IMR-90 (cell line): Measurements from ENCODE around the gene FRMD6. TPM values are rescaled to one million over a fixed set of nuclear protein-coding genes. Genes with fewer than 3 reads are reported as not detected.

ENCODE experiments used
- ATAC-seq: fragments of 200-7000 bp; cut with Tn5 transposase; 2 replicates; pipeline ENCODE4 v1.9.1; 2020; ENCODE audit warnings: low read depth, mild to moderate bottlenecking, moderate library complexity
- BruUV-seq: library from RNA; stranded (reverse); fragments of 400-500 nt; replicated peaks from 2 replicates; lab custom pipeline; 2021; lab: Mats Ljungman, UMichigan
- CTCF ChIA-PET: fragments of 300-600 bp; formaldehyde crosslinking; extraction: SDS; loops from one replicate; lab custom pipeline; 2021; ENCODE audit warnings: antibody characterized with exemption; lab: Yijun Ruan, JAX
- POLR2A ChIA-PET: fragments of 300-600 bp; sonication (Branson Sonifier 250); formaldehyde crosslinking; loops from one replicate; lab custom pipeline; 2022; ENCODE audit warnings: antibody characterized with exemption; ENCODE audit not compliant: unreplicated experiment; lab: Charles Lee
- DNase-seq: peaks from one replicate; pipeline ENCODE4 v3.0.0; 2013
- H2AFZ ChIP-seq: replicated peaks from 2 replicates; pipeline ENCODE3; 2013; ENCODE audit warnings: low read length, mild to moderate bottlenecking; ENCODE audit not compliant: poor library complexity
- H2AK5ac ChIP-seq: 2 replicates; pipeline ENCODE4 v1.6.1; 2013; ENCODE audit warnings: low read depth, low read length, inconsistent platforms
- H2AK9ac ChIP-seq: replicated peaks from 2 replicates; pipeline ENCODE3; 2013; ENCODE audit warnings: mild to moderate bottlenecking, low read depth, low read length, moderate library complexity; ENCODE audit not compliant: poor library complexity
- H2BK120ac ChIP-seq: 2 replicates; pipeline ENCODE4 v1.6.1; 2013; ENCODE audit warnings: low read depth, low read length, inconsistent platforms
- H2BK15ac ChIP-seq: 3 replicates; pipeline ENCODE4 v1.6.1; 2013; ENCODE audit warnings: low read depth, low read length, inconsistent platforms
- H2BK20ac ChIP-seq: 2 replicates; pipeline ENCODE4 v1.6.1; 2013; ENCODE audit warnings: low read depth, mild to moderate bottlenecking, inconsistent platforms, low read length, moderate library complexity
- H2BK5ac ChIP-seq: 2 replicates; pipeline ENCODE4 v1.6.1; 2013; ENCODE audit warnings: mild to moderate bottlenecking, low read depth, low read length, inconsistent platforms; ENCODE audit not compliant: poor library complexity, severe bottlenecking
- H3K14ac ChIP-seq: replicated peaks from 2 replicates; pipeline ENCODE4 v1.6.1; 2013; ENCODE audit warnings: low read depth, low read length, inconsistent platforms
- H3K18ac ChIP-seq: 2 replicates; pipeline ENCODE4 v1.6.1; 2013; ENCODE audit warnings: low read depth, low read length, control low read depth
- H3K23ac ChIP-seq: 2 replicates; pipeline ENCODE4 v1.6.1; 2013; ENCODE audit warnings: low read depth, low read length, inconsistent platforms
- H3K27ac ChIP-seq: 2 replicates; pipeline ENCODE4 v1.5.1; 2013; ENCODE audit warnings: mild to moderate bottlenecking, control low read depth, low read length; ENCODE audit not compliant: insufficient read depth
- H3K27me3 ChIP-seq: 2 replicates; pipeline ENCODE4 v1.6.1; 2013; ENCODE audit warnings: low read length; ENCODE audit not compliant: control insufficient read depth, insufficient read depth
- H3K36me3 ChIP-seq: 2 replicates; pipeline ENCODE4 v1.6.1; 2013; ENCODE audit warnings: low read length, mixed read lengths; ENCODE audit not compliant: control insufficient read depth, insufficient read depth
- H3K4ac ChIP-seq: 2 replicates; pipeline ENCODE4 v1.6.1; 2013; ENCODE audit warnings: low read depth, low read length, inconsistent platforms
- H3K4me1 ChIP-seq: 2 replicates; pipeline ENCODE4 v1.6.1; 2013; ENCODE audit warnings: low read length, mixed read lengths; ENCODE audit not compliant: control insufficient read depth, insufficient read depth
- H3K4me2 ChIP-seq: 2 replicates; pipeline ENCODE4 v1.6.1; 2013; ENCODE audit warnings: low read depth, mild to moderate bottlenecking, control low read depth, low read length, moderate library complexity
- H3K4me3 ChIP-seq: 2 replicates; pipeline ENCODE4 v1.5.1; 2013; ENCODE audit warnings: low read depth, mild to moderate bottlenecking, control low read depth, low read length, moderate library complexity; ENCODE audit not compliant: insufficient read depth
- H3K56ac ChIP-seq: 2 replicates; pipeline ENCODE4 v1.6.1; 2013; ENCODE audit warnings: low read length, inconsistent platforms; ENCODE audit not compliant: insufficient read depth; ENCODE audit errors: extremely low read depth
- H3K79me1 ChIP-seq, 2 experiments: 2 replicates each; pipeline ENCODE4 v1.6.1; 2013; ENCODE audit warnings: low read length in 2 of 2, inconsistent platforms in 1 of 2, low read depth in 1 of 2
- H3K9ac ChIP-seq: 2 replicates; pipeline ENCODE4 v1.6.1; 2013; ENCODE audit warnings: low read depth, low read length, control low read depth
- H3K9me1 ChIP-seq: 2 replicates; pipeline ENCODE4 v1.6.1; 2013; ENCODE audit warnings: low read length, inconsistent platforms; ENCODE audit not compliant: insufficient read depth
- H3K9me3 ChIP-seq: 2 replicates; pipeline ENCODE4 v1.6.1; 2013; ENCODE audit warnings: low read length; ENCODE audit not compliant: control insufficient read depth, insufficient read depth
- H4K20me1 ChIP-seq: 2 replicates; pipeline ENCODE4 v1.6.1; 2013; ENCODE audit warnings: low read length, inconsistent platforms; ENCODE audit not compliant: insufficient read depth
- H4K5ac ChIP-seq: 2 replicates; pipeline ENCODE4 v1.6.1; 2013; ENCODE audit warnings: mild to moderate bottlenecking, low read depth, low read length, control low read depth
- H4K8ac ChIP-seq, 2 experiments: 2 replicates each; pipeline ENCODE4 v1.6.1; 2013; ENCODE audit warnings: low read depth in 2 of 2, low read length in 2 of 2, control low read depth in 1 of 2, inconsistent platforms in 1 of 2
- H4K91ac ChIP-seq: 2 replicates; pipeline ENCODE4 v1.6.1; 2013; ENCODE audit warnings: low read depth, low read length, inconsistent platforms; ENCODE audit not compliant: insufficient read depth
- BHLHE40 ChIP-seq: fragments of 150-350 bp; IDR thresholded peaks from 2 replicates; pipeline ENCODE4 v1.6.1; 2016; ENCODE audit warnings: mild to moderate bottlenecking, low read depth, low read length
- CEBPB ChIP-seq: IDR thresholded peaks from 2 replicates; pipeline ENCODE4 v1.6.1; 2012; ENCODE audit warnings: low read depth, low read length, improper control_type of control experiment
- MXI1 ChIP-seq: IDR thresholded peaks from 2 replicates; pipeline ENCODE4 v1.6.1; 2012; ENCODE audit warnings: low read depth, mild to moderate bottlenecking, low read length, moderate library complexity, borderline replicate concordance
- POLR2A ChIP-seq: IDR thresholded peaks from 2 replicates; pipeline ENCODE4 v1.6.1; 2012; ENCODE audit warnings: mild to moderate bottlenecking, low read depth, low read length
- SMC3 ChIP-seq: fragments of 150-350 bp; IDR thresholded peaks from 2 replicates; pipeline ENCODE4 v1.6.1; 2016; ENCODE audit warnings: low read depth, mild to moderate bottlenecking, antibody characterized with exemption, low read length, moderate library complexity
- WGBS, 2 experiments: methylation state at CpG; one replicate each; pipeline versions ENCODE4 v1.1.5 to v1.1.7; 2013; ENCODE audit warnings: missing lambda C conversion rate in 2 of 2; ENCODE audit not compliant: insufficient read length in 1 of 2; ENCODE audit errors: extremely low coverage in 2 of 2; 5-methylcytosine and 5-hydroxymethylcytosine counted together
- dilution Hi-C: fragments of 300-500 bp; cut with HindIII; formaldehyde crosslinking; loops from one replicate; pipeline ENCODE4 v1.14.3; 2018; ENCODE audit warnings: low sequenced_read_pairs; ENCODE audit not compliant: unreplicated experiment
- in situ Hi-C: fragments of 300-500 bp; cut with MboI; formaldehyde crosslinking; loops from 3 replicates; pipeline ENCODE4 v1.14.3; 2019; ENCODE audit warnings: low sequenced_read_pairs, inconsistent platforms, mixed read lengths
- intact Hi-C: fragments of 100-400 bp; cut with micrococcal nuclease; formaldehyde crosslinking; loops from 2 replicates; pipeline ENCODE4 v1.10.0; 2022
- polyA plus RNA-seq, 3 experiments: library from polyadenylated mRNA; depleted of rRNA; stranded (reverse); fragments of >200 nt; gene quantifications; 2 replicates each; pipeline ENCODE4 v1.2.3, GENCODE V29; 2012; ENCODE audit warnings: low replicate concordance in 1 of 3
- total RNA-seq: library from RNA; depleted of rRNA; stranded (reverse); fragments of >200 nt; gene quantifications from 2 replicates; pipeline ENCODE4 v1.2.3, GENCODE V29; 2012
- TF ChIP-seq, protein P1 (sequence below): fragments of 150-350 bp; IDR thresholded peaks from 2 replicates; pipeline ENCODE4 v1.6.1; 2017; ENCODE audit warnings: mild to moderate bottlenecking, antibody characterized with exemption, low read length, low read depth

Gene FRMD6
- total and polyA plus RNA-seq, 2 of the 4 experiments (the other 2 are of a cell fraction): 243 to 682 TPM

DNA sequence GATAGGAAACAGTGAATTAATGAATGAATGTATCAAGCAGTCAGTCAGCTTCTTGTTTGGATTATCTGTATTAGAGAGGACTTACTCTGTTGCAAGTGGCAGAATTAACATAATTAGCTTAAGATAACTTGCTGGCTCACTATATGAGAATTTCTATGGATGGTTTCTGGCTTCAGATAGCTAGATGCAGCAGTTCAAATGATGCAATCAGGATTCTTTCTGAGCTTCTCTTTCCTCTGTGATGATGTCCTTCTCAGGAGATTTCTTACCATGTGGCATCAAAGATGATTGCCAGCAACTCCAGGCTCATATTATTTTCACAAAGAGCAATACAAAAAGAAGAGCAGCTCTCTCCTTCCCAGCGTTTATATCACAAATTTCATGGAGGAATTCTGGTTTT is 30.7 kb downstream of the FRMD6 start:
- peaks cover 20% of the 10 kb centered on the region for H3K4me1 ChIP-seq
- dilution Hi-C loops (no loop called here), intact Hi-C loops (no loop called here), in situ Hi-C loops (no loop called here)
- H3K23ac ChIP-seq: peak overlapping the region; percentile 68
- peak overlapping the region; percentile 35 for H2BK5ac ChIP-seq
- no peak overlapping the region for H3K4me2 ChIP-seq
- H3K56ac ChIP-seq: no peak overlapping the region
- ChIA-PET POLR2A (no interaction called here), CTCF (interaction anchor here (1.0 to 1.1 kb wide), 2 partner anchors 10 to 399 kb away, joined by 3 read pairs; no protein-coding TSS in a partner anchor)
- no peak overlapping the region for H3K4me3 ChIP-seq
- no peak overlapping the region for H3K9ac ChIP-seq
- H2BK120ac ChIP-seq: no peak overlapping the region
- H3K9me3 ChIP-seq: no peaks in the 10 kb centered on the region
- DNase-seq: peak; percentile 57
- no TSS peak for BruUV-seq
- H2AK9ac ChIP-seq: no peak overlapping the region
- no peak overlapping the region for H2BK15ac ChIP-seq
- H2AFZ ChIP-seq: no peak overlapping the region
- no peak for TF ChIP-seq POLR2A
- TF ChIP-seq, protein P1, sequence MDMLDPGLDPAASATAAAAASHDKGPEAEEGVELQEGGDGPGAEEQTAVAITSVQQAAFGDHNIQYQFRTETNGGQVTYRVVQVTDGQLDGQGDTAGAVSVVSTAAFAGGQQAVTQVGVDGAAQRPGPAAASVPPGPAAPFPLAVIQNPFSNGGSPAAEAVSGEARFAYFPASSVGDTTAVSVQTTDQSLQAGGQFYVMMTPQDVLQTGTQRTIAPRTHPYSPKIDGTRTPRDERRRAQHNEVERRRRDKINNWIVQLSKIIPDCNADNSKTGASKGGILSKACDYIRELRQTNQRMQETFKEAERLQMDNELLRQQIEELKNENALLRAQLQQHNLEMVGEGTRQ: no peak
- TF ChIP-seq BHLHE40: no peak
- TF ChIP-seq SMC3: no peak
- no peak for TF ChIP-seq MXI1
- peak; percentile 87 for TF ChIP-seq CEBPB
- ATAC-seq: peak; percentile 54
- H3K27ac ChIP-seq: peak overlapping the region; percentile 55; the same call in 1 of the 2 replicates
- H2BK20ac ChIP-seq: no peak overlapping the region
- H4K8ac ChIP-seq: no peak overlapping the region
- no peaks in the 10 kb centered on the region for H3K27me3 ChIP-seq
- H3K36me3 ChIP-seq: peaks cover 2% of the 10 kb centered on the region; the same call in 1 of the 2 replicates
- H4K20me1 ChIP-seq: peaks cover 82% of the 10 kb centered on the region
- peaks cover 4 to 53% of the 10 kb centered on the region in 2 experiments; a peak in 3 of 4 replicates for H3K79me1 ChIP-seq
- no CpG with 5 or more reads among the region's 1 CpG for WGBS, 2 experiments
- H3K14ac ChIP-seq: peak overlapping the region; percentile 44
- peaks cover 28% of the 10 kb centered on the region for H3K9me1 ChIP-seq
- H3K4ac ChIP-seq: no peak overlapping the region
- H3K18ac ChIP-seq: peak overlapping the region; percentile 40; the same call in 1 of the 2 replicates
- H4K91ac ChIP-seq: no peak overlapping the region
- H2AK5ac ChIP-seq: no peak overlapping the region
- H4K5ac ChIP-seq: no peak overlapping the region
